Right lobe of liver (tissue), 4 donors: ENCODE results near the gene RALGAPA2.

Source experiments
- POLR2A ChIP-seq: fragments of 450-650 bp; IDR thresholded peaks from one replicate; pipeline ENCODE4 v1.6.1; 2017; ENCODE audit warnings: antibody characterized with exemption, mild to moderate bottlenecking
- TF ChIP-seq, protein P1 (sequence below), 4 donors: fragments of 200-600 bp in 3 of 4; fragments of 450-650 bp in 1 of 4; IDR thresholded peaks; one replicate each; pipeline versions ENCODE4 v1.5.1 to v1.8.0; 2016 to 2022; ENCODE audit warnings: antibody characterized with exemption in 4 of 4, mild to moderate bottlenecking in 2 of 4
- donor health status: DM: no; HTN: no; CAD: no.
- donor health status: DM: no; HTN: no; CAD: no.
- donor health status: DM: no; HTN: yes; CAD: no.

- TF ChIP-seq, protein P1, sequence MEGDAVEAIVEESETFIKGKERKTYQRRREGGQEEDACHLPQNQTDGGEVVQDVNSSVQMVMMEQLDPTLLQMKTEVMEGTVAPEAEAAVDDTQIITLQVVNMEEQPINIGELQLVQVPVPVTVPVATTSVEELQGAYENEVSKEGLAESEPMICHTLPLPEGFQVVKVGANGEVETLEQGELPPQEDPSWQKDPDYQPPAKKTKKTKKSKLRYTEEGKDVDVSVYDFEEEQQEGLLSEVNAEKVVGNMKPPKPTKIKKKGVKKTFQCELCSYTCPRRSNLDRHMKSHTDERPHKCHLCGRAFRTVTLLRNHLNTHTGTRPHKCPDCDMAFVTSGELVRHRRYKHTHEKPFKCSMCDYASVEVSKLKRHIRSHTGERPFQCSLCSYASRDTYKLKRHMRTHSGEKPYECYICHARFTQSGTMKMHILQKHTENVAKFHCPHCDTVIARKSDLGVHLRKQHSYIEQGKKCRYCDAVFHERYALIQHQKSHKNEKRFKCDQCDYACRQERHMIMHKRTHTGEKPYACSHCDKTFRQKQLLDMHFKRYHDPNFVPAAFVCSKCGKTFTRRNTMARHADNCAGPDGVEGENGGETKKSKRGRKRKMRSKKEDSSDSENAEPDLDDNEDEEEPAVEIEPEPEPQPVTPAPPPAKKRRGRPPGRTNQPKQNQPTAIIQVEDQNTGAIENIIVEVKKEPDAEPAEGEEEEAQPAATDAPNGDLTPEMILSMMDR (IDR thresholded peaks at IDR 0.05), result no peak
- no peak for TF ChIP-seq POLR2A
Measured at GRCh38 chr20:20734475-20734948, 22.1 kb upstream of the RALGAPA2 start.
